GM23338 (cell line): ENCODE data around the gene TCFL5. TPM values are rescaled to one million over a fixed set of nuclear protein-coding genes. Genes with fewer than 3 reads are reported as not detected.

ENCODE experiments used
- ATAC-seq: fragments of 200-7000 bp; cut with Tn5 transposase; 3 replicates; pipeline ENCODE4 v1.9.1; 2020
- DNase-seq: peaks from one replicate; pipeline ENCODE4 v3.0.0-alpha.2; 2015; ENCODE audit warnings: low spot score
- H2AFZ ChIP-seq: fragments of 200-600 bp; sonication (generic); 2 replicates; pipeline ENCODE4 v1.8.0; 2016; ENCODE audit warnings: antibody characterized with exemption, mild to moderate bottlenecking, moderate library complexity
- H3F3A ChIP-seq: fragments of 200-600 bp; sonication (generic); replicated peaks from 2 replicates; pipeline ENCODE4 v1.8.0; 2017; ENCODE audit warnings: antibody characterized with exemption, mixed run types, low read depth
- H3K27ac ChIP-seq: fragments of 200-600 bp; sonication (generic); 2 replicates; pipeline ENCODE4 v1.6.1; 2016; ENCODE audit warnings: low read depth
- H3K27me3 ChIP-seq: fragments of 200-600 bp; sonication (generic); 2 replicates; pipeline ENCODE4 v1.8.0; 2016; ENCODE audit warnings: mild to moderate bottlenecking, mixed run types, moderate library complexity; ENCODE audit not compliant: insufficient read depth
- H3K36me3 ChIP-seq: fragments of 200-600 bp; sonication (generic); 2 replicates; pipeline ENCODE4 v1.8.0; 2016; ENCODE audit warnings: mild to moderate bottlenecking; ENCODE audit not compliant: insufficient read depth
- H3K4me1 ChIP-seq: fragments of 200-600 bp; sonication (generic); 2 replicates; pipeline ENCODE4 v1.8.0; 2016; ENCODE audit warnings: mild to moderate bottlenecking, moderate library complexity; ENCODE audit not compliant: insufficient read depth
- H3K4me2 ChIP-seq: fragments of 200-600 bp; sonication (generic); 2 replicates; pipeline ENCODE4 v1.7.1; 2017; ENCODE audit warnings: mixed run types
- H3K4me3 ChIP-seq: fragments of 200-600 bp; sonication (generic); 2 replicates; pipeline ENCODE4 v1.6.1; 2016; ENCODE audit warnings: mixed run types
- H3K79me2 ChIP-seq: fragments of 200-600 bp; sonication (generic); replicated peaks from 2 replicates; pipeline ENCODE4 v1.8.0; 2017; ENCODE audit warnings: mild to moderate bottlenecking; ENCODE audit not compliant: insufficient read depth
- H3K9me2 ChIP-seq: fragments of 200-600 bp; sonication (generic); 2 replicates; pipeline ENCODE4 v1.8.0; 2017; ENCODE audit not compliant: insufficient read depth
- H4K20me1 ChIP-seq: fragments of 200-600 bp; sonication (generic); replicated peaks from 2 replicates; pipeline ENCODE4 v1.8.0; 2017; ENCODE audit warnings: mild to moderate bottlenecking; ENCODE audit not compliant: insufficient read depth
- H3K27ac Mint-ChIP-seq: 2 replicates; pipeline ENCODE4 v1.8.0; 2020; ENCODE audit warnings: inconsistent platforms, mild to moderate bottlenecking, moderate library complexity, mixed read lengths
- H3K27me3 Mint-ChIP-seq: 3 replicates; pipeline ENCODE4 v1.8.0; 2022; ENCODE audit warnings: low read depth, mild to moderate bottlenecking, moderate library complexity, mixed read lengths, inconsistent platforms; ENCODE audit not compliant: insufficient read depth, poor library complexity
- H3K36me3 Mint-ChIP-seq: 3 replicates; pipeline ENCODE4 v1.8.0; 2021; ENCODE audit warnings: low read depth, mild to moderate bottlenecking, inconsistent platforms, moderate library complexity, mixed read lengths
- H3K4me1 Mint-ChIP-seq: 3 replicates; pipeline ENCODE4 v1.8.0; 2020; ENCODE audit warnings: mild to moderate bottlenecking, inconsistent platforms, mixed read lengths
- H3K4me3 Mint-ChIP-seq: 3 replicates; pipeline ENCODE4 v1.8.0; 2021; ENCODE audit warnings: moderate library complexity, mild to moderate bottlenecking, inconsistent platforms, mixed read lengths
- H3K9me3 Mint-ChIP-seq: 3 replicates; pipeline ENCODE4 v1.8.0; 2020; ENCODE audit warnings: moderate library complexity, mild to moderate bottlenecking, inconsistent platforms, mixed read lengths
- polyA plus RNA-seq: library from polyadenylated mRNA; unstranded; fragments of >200 nt; fragmentation: Nextera tagmentation; extraction: Ambion mirVana; gene quantifications from 2 replicates; pipeline ENCODE4 v1.2.1, GENCODE V29; 2016
- total RNA-seq: library from RNA; depleted of rRNA; stranded (reverse); fragments of >200 nt; shearing (Covaris generic); gene quantifications from 2 replicates; pipeline ENCODE4 v1.2.3, GENCODE V29; 2014
- TF ChIP-seq, protein P1 (sequence below): fragments of 250-450 bp; sonication (Bioruptor Pico); IDR thresholded peaks from 2 replicates; pipeline ENCODE4 v1.5.0; 2020; ENCODE audit warnings: mild to moderate bottlenecking, moderate library complexity
- TF ChIP-seq, protein P2 (sequence below), 2 experiments: fragments of 200-600 bp in 1 of 2; sonication (generic) in 1 of 2; conservative IDR thresholded peaks; 2 replicates each; pipeline versions ENCODE4 v1.5.1 to v1.6.1; 2016 to 2017; ENCODE audit warnings: antibody characterized with exemption in 2 of 2, low read depth in 2 of 2, mild to moderate bottlenecking in 2 of 2, moderate library complexity in 1 of 2

The TCFL5 gene
- total and polyA plus RNA-seq, 2 experiments from 2014 or later: 5.8 to 19.3 TPM

DNA sequence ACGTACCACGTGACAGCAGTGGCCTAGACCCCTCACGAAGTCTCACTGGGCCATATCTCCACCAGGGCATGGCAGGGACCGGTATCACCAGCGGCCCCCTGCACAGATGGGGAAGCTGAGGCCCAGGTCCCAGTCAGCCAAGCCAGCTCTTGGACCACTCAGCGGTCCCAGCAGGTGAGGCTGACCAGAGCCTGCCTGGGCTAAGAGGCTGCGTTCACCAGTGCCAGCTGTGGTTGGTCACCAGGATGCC, 67.9 kb downstream of the TCFL5 start:
- H3K4me3 ChIP-seq: peak overlapping the region; percentile 46
- H3K36me3 ChIP-seq: no peaks in the 10 kb centered on the region
- no peak overlapping the region for H3K27ac ChIP-seq
- Mint-ChIP-seq H3K27ac (no peak overlapping the region), H3K4me1 (peaks cover 10% of the 10 kb centered on the region), H3K4me3 (peak overlapping the region; percentile 63), H3K27me3 (peaks cover 36% of the 10 kb centered on the region), H3K36me3 (peaks cover 6% of the 10 kb centered on the region), H3K9me3 (no peaks in the 10 kb centered on the region)
- peaks cover 9% of the 10 kb centered on the region; the same call in 1 of the 2 replicates for H3F3A ChIP-seq
- TF ChIP-seq, protein P1, sequence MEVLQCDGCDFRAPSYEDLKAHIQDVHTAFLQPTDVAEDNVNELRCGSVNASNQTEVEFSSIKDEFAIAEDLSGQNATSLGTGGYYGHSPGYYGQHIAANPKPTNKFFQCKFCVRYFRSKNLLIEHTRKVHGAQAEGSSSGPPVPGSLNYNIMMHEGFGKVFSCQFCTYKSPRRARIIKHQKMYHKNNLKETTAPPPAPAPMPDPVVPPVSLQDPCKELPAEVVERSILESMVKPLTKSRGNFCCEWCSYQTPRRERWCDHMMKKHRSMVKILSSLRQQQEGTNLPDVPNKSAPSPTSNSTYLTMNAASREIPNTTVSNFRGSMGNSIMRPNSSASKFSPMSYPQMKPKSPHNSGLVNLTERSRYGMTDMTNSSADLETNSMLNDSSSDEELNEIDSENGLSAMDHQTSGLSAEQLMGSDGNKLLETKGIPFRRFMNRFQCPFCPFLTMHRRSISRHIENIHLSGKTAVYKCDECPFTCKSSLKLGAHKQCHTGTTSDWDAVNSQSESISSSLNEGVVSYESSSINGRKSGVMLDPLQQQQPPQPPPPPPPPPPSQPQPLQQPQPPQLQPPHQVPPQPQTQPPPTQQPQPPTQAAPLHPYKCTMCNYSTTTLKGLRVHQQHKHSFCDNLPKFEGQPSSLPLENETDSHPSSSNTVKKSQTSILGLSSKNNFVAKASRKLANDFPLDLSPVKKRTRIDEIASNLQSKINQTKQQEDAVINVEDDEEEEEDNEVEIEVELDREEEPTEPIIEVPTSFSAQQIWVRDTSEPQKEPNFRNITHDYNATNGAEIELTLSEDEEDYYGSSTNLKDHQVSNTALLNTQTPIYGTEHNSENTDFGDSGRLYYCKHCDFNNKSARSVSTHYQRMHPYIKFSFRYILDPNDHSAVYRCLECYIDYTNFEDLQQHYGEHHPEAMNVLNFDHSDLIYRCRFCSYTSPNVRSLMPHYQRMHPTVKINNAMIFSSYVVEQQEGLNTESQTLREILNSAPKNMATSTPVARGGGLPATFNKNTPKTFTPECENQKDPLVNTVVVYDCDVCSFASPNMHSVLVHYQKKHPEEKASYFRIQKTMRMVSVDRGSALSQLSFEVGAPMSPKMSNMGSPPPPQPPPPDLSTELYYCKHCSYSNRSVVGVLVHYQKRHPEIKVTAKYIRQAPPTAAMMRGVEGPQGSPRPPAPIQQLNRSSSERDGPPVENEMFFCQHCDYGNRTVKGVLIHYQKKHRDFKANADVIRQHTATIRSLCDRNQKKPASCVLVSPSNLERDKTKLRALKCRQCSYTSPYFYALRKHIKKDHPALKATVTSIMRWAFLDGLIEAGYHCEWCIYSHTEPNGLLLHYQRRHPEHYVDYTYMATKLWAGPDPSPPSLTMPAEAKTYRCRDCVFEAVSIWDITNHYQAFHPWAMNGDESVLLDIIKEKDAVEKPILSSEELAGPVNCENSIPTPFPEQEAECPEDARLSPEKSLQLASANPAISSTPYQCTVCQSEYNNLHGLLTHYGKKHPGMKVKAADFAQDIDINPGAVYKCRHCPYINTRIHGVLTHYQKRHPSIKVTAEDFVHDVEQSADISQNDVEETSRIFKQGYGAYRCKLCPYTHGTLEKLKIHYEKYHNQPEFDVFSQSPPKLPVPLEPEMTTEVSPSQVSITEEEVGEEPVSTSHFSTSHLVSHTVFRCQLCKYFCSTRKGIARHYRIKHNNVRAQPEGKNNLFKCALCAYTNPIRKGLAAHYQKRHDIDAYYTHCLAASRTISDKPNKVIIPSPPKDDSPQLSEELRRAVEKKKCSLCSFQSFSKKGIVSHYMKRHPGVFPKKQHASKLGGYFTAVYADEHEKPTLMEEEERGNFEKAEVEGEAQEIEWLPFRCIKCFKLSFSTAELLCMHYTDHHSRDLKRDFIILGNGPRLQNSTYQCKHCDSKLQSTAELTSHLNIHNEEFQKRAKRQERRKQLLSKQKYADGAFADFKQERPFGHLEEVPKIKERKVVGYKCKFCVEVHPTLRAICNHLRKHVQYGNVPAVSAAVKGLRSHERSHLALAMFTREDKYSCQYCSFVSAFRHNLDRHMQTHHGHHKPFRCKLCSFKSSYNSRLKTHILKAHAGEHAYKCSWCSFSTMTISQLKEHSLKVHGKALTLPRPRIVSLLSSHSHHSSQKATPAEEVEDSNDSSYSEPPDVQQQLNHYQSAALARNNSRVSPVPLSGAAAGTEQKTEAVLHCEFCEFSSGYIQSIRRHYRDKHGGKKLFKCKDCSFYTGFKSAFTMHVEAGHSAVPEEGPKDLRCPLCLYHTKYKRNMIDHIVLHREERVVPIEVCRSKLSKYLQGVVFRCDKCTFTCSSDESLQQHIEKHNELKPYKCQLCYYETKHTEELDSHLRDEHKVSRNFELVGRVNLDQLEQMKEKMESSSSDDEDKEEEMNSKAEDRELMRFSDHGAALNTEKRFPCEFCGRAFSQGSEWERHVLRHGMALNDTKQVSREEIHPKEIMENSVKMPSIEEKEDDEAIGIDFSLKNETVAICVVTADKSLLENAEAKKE: no peak
- TF ChIP-seq, protein P2, sequence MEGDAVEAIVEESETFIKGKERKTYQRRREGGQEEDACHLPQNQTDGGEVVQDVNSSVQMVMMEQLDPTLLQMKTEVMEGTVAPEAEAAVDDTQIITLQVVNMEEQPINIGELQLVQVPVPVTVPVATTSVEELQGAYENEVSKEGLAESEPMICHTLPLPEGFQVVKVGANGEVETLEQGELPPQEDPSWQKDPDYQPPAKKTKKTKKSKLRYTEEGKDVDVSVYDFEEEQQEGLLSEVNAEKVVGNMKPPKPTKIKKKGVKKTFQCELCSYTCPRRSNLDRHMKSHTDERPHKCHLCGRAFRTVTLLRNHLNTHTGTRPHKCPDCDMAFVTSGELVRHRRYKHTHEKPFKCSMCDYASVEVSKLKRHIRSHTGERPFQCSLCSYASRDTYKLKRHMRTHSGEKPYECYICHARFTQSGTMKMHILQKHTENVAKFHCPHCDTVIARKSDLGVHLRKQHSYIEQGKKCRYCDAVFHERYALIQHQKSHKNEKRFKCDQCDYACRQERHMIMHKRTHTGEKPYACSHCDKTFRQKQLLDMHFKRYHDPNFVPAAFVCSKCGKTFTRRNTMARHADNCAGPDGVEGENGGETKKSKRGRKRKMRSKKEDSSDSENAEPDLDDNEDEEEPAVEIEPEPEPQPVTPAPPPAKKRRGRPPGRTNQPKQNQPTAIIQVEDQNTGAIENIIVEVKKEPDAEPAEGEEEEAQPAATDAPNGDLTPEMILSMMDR (conservative IDR thresholded peaks at IDR 0.05; ENCODE audit: low read depth in 2 of 2): no peak
- peaks cover 7% of the 10 kb centered on the region; the same call in 1 of the 2 replicates for H3K4me1 ChIP-seq
- ATAC-seq (no peak), DNase-seq (no peak)
- H2AFZ ChIP-seq: peak overlapping the region; percentile 87
- H3K79me2 ChIP-seq: no peaks in the 10 kb centered on the region
- H3K4me2 ChIP-seq: peak overlapping the region; percentile 79
- no peaks in the 10 kb centered on the region for H4K20me1 ChIP-seq
- peaks cover 17% of the 10 kb centered on the region for H3K27me3 ChIP-seq
- no peaks in the 10 kb centered on the region for H3K9me2 ChIP-seq
